Measurements from ENCODE around the gene EFNA4. TPM values are rescaled to one million over a fixed set of nuclear protein-coding genes. Genes with fewer than 3 reads are reported as not detected.

The EFNA4 gene
- total and polyA plus RNA-seq, 9 of the 15 experiments (the other 6 are each of a cell fraction or from before 2014, with no cell fraction given) = 0.68 to 7.4 (median 6.1) TPM

DNA sequence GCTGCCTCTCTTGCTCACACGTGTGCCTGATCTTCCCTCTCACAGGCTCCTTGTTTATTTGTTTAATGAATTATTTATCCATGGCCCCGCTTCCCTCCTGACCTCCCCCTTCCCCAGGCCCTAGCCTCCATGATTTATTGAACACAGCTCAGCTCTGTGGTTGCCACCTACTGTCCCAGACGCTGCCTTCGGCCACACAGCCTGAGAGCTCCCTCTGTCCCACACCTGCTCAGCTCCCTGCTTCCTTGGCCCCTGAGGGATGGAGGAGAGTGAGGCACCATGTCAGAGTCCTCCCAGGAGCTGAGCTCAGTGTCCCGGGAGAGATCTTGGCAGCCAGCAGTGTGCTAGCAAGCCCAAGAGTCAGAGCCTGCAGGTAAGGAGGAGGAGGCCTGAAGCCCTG is 12.0 kb downstream of the EFNA4 start (continued):
- TF ChIP-seq GATAD2B (IDR thresholded peaks at IDR 0.05; ENCODE audit: borderline replicate concordance) (no peak), PYGO2 (tag; IDR thresholded peaks at IDR 0.05) (no peak)

DNA sequence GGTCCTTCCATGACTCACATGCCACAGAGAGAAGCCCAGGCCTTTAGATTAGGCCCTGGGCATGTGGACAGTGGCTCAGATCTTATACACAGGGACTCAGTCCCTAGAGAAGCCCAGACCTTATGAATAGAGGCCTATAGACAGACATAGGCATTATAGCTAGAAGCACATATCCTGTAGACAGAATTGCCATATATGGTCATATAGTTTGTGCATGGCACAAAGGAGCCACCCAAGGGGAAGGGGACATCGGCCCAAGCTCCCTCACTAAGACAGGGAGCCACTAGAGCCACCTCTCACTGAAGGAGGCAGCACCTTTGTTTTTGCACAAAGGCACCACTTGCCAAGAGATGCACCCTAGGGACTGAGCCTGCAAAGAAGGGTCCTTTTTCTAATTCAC is 12.8 kb downstream of the EFNA4 start:
- no peak overlapping the region for H2AFZ ChIP-seq (ENCODE audit: low read depth, low read length)
- H3K27me3 ChIP-seq (ENCODE audit: control insufficient read depth in 2 of 2, insufficient read depth in 2 of 2, low read length in 2 of 2) = peaks cover 0 to 5% of the 10 kb centered on the region in 2 experiments; a peak in 2 of 5 replicates
- peak overlapping the region in 1 of 2 experiments; percentile 23; a peak in 1 of 4 replicates for H3K9ac ChIP-seq (ENCODE audit: insufficient read depth in 1 of 2, low read depth in 2 of 2, low read length in 2 of 2)
- intact Hi-C loops (cut with micrococcal nuclease) = loop anchor here (5.0 kb wide), 1 partner anchor 74 kb away; the partner anchor contains the start of gene ZBTB7B
- WGBS (ENCODE audit: insufficient coverage, low coverage, missing lambda C conversion rate) = 70% methylated on average over 1 of the region's 1 CpG
- no peak for DNase-seq (ENCODE audit: extremely low read depth in 1 of 4, low spot score in 3 of 4)
- H3K4me1 ChIP-seq (replicated peaks in 1 of 2; ENCODE audit: control insufficient read depth in 2 of 2, insufficient read depth in 2 of 2, low read length in 2 of 2) = peaks cover 43 to 57% of the 10 kb centered on the region in 2 experiments
- no peak for FAIRE-seq
- ATAC-seq = no peak
- no peaks in the 10 kb centered on the region for H3K9me3 ChIP-seq (replicated peaks; ENCODE audit: control insufficient read depth, insufficient read depth, low read depth, low read length)
- no peak overlapping the region for H3K4me3 ChIP-seq
- peaks cover 3% of the 10 kb centered on the region; the same call in 2 of the 3 replicates for H3K79me2 ChIP-seq (ENCODE audit: control insufficient read depth, insufficient read depth, low read length)
- ChIA-PET POLR2A (interaction anchor here (0.5 kb wide), 1 partner anchor 18 kb away, joined by 4 read pairs; no protein-coding TSS in a partner anchor), CTCF (ENCODE audit: low intra/inter-chr PET ratio) (no interaction called here)
- TF ChIP-seq, protein P1, sequence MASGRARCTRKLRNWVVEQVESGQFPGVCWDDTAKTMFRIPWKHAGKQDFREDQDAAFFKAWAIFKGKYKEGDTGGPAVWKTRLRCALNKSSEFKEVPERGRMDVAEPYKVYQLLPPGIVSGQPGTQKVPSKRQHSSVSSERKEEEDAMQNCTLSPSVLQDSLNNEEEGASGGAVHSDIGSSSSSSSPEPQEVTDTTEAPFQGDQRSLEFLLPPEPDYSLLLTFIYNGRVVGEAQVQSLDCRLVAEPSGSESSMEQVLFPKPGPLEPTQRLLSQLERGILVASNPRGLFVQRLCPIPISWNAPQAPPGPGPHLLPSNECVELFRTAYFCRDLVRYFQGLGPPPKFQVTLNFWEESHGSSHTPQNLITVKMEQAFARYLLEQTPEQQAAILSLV (tag; IDR thresholded peaks at IDR 0.05) = no peak
- peak; percentile 69 to 94; a peak in 3 of 4 replicates for TF ChIP-seq SRF (CRISPR knock-in tag; IDR thresholded peaks at IDR 0.05)
- in situ Hi-C loops (cut with MboI) = no loop called here
- peaks cover 6% of the 10 kb centered on the region for H3K9me1 ChIP-seq (ENCODE audit: control insufficient read depth, insufficient read depth, low read length)
- H3K36me3 ChIP-seq (ENCODE audit: control insufficient read depth, insufficient read depth, low read length) = no peaks in the 10 kb centered on the region
- H3K4me2 ChIP-seq (ENCODE audit: insufficient read depth, low read length) = no peak overlapping the region
- no TSS peak for BruUV-seq (replicated peaks)
- no peak overlapping the region for H3K27ac ChIP-seq (ENCODE audit: extremely low read depth, low read depth, low read length)
- peaks cover 5% of the 10 kb centered on the region; the same call in 1 of the 2 replicates for H4K20me1 ChIP-seq (replicated peaks; ENCODE audit: control insufficient read depth, insufficient read depth, low read length)

Measured in K562 (cell line).